Measurements from ENCODE around the gene QRICH1. TPM values are rescaled to one million over a fixed set of nuclear protein-coding genes. Genes with fewer than 3 reads are reported as not detected.
A peak's percentile ranks its signal among the peaks of the same experiment; 100 is the strongest.

Gene QRICH1
- total RNA-seq, 2 donors from 2014 or later: 196 to 206 TPM

GRCh38 chr3:49104427-49105291 lies 10.8 kb upstream of the QRICH1 start, which contains the start of gene QARS1:
Gene QARS1, minus strand, starts transcription at chr3:49104757. Its CDS starts 24 bp downstream, at chr3:49104733.
- DNase-seq (peak; percentile 77 to 81 (median 79)), ATAC-seq (peak; percentile 99)
- no peaks in the 10 kb centered on the region for H3K27me3 Mint-ChIP-seq
- peaks cover 6% of the 10 kb centered on the region for H3K36me3 Mint-ChIP-seq (ENCODE audit: low read depth)
- peaks cover 30% of the 10 kb centered on the region for H3K4me1 Mint-ChIP-seq
- peak within 1 kb of the TSS; percentile 96 for H3K4me3 Mint-ChIP-seq
- H3K27ac Mint-ChIP-seq: peak within 1 kb of the TSS; percentile 96
- no peaks in the 10 kb centered on the region for H3K9me3 ChIP-seq (ENCODE audit: control insufficient read depth, low read length, poor library complexity, severe bottlenecking)

DNA sequence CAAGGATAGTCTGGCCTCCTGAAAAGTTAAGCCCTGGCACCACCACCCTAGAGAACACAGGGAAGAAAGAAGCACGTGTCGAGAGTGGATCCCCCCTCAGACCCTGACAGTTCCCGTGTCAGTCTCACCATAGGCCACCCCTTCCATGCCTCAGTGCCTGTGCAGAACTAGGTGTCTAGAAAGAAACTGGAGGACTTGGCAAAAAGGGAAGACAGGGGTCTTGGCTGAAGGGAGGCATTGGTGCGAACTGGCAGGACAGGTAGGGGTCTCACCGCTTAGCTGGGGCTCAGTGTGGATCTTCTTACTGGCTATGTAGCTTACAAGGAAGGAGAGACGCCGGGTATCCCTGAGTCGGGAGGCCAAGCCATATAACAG lies 10.2 kb upstream of the QRICH1 start:
- Mint-ChIP-seq H3K4me3 (peak overlapping the region; percentile 96), H3K27me3 (no peaks in the 10 kb centered on the region), H3K4me1 (peaks cover 28% of the 10 kb centered on the region), H3K36me3 (ENCODE audit: low read depth) (peaks cover 3% of the 10 kb centered on the region), H3K27ac (peak overlapping the region; percentile 96)
- ATAC-seq (no peak), DNase-seq (no peak)
- H3K9me3 ChIP-seq (ENCODE audit: control insufficient read depth, low read length, poor library complexity, severe bottlenecking): no peaks in the 10 kb centered on the region

- H3K9me3 ChIP-seq (ENCODE audit: control insufficient read depth, low read length, poor library complexity, severe bottlenecking): no peaks in the 10 kb centered on the region
- H3K4me1 Mint-ChIP-seq: peaks cover 24% of the 10 kb centered on the region
- no peak overlapping the region for H3K27ac Mint-ChIP-seq
- H3K4me3 Mint-ChIP-seq: no peak overlapping the region
- H3K27me3 Mint-ChIP-seq: no peaks in the 10 kb centered on the region
- ATAC-seq: no peak
- H3K36me3 Mint-ChIP-seq (ENCODE audit: low read depth): peaks cover 3% of the 10 kb centered on the region
- no peak for DNase-seq
Measured at GRCh38 chr3:49100046-49100615, 6.3 kb upstream of the QRICH1 start.

- Mint-ChIP-seq H3K4me1 (peaks cover 21% of the 10 kb centered on the region), H3K4me3 (no peak overlapping the region), H3K36me3 (ENCODE audit: low read depth) (peaks cover 3% of the 10 kb centered on the region), H3K27me3 (no peaks in the 10 kb centered on the region), H3K27ac (no peak overlapping the region)
- DNase-seq (no peak), ATAC-seq (no peak)
- H3K9me3 ChIP-seq (ENCODE audit: control insufficient read depth, low read length, poor library complexity, severe bottlenecking): no peaks in the 10 kb centered on the region
Measured at GRCh38 chr3:49098910-49099630, 5.2 kb upstream of the QRICH1 start.

DNA sequence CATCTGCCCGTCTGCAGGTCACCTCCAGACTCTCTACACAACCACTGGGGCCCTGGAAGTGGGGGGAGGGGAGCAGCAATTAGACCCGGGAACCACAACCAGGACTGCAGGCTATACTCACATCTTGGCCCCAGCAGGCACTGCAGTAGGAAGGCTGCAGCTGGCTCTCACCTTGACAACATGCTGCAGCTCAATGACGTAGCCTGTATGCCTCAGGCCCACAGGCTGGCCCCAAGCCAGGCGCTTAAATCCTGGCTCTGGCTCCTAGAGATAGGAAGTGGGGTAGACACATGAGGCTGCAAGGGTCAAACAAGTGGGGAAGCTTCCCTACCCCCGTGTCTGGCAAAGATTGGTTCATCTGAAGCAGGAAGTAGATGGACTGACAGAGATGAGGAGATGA lies 4.6 kb upstream of the QRICH1 start:
- no peaks in the 10 kb centered on the region for H3K9me3 ChIP-seq (ENCODE audit: control insufficient read depth, low read length, poor library complexity, severe bottlenecking)
- Mint-ChIP-seq H3K27ac (no peak overlapping the region), H3K36me3 (ENCODE audit: low read depth) (peaks cover 6% of the 10 kb centered on the region)

GRCh38 chr3:49092938-49093852 lies 676 bp downstream of the QRICH1 start:
- H3K4me1 Mint-ChIP-seq: peaks cover 33% of the 10 kb centered on the region
- H3K27ac Mint-ChIP-seq: peak overlapping the region; percentile 96
- H3K4me3 Mint-ChIP-seq: peak overlapping the region; percentile 98
- no peaks in the 10 kb centered on the region for H3K9me3 ChIP-seq (ENCODE audit: control insufficient read depth, low read length, poor library complexity, severe bottlenecking)
- no peaks in the 10 kb centered on the region for H3K27me3 Mint-ChIP-seq
- peaks cover 3% of the 10 kb centered on the region for H3K36me3 Mint-ChIP-seq (ENCODE audit: low read depth)
- DNase-seq (peak; percentile 69 to 72 (median 71)), ATAC-seq (peak; percentile 39)

More for the DNA sequence above, 4.6 kb upstream of the QRICH1 start:
- peaks cover 16% of the 10 kb centered on the region for H3K4me1 Mint-ChIP-seq
- no peak for DNase-seq
- H3K4me3 Mint-ChIP-seq: no peak overlapping the region
- H3K27me3 Mint-ChIP-seq: no peaks in the 10 kb centered on the region
- ATAC-seq: no peak

- Mint-ChIP-seq H3K27me3 (no peaks in the 10 kb centered on the region), H3K4me1 (peaks cover 8% of the 10 kb centered on the region), H3K4me3 (no peak overlapping the region), H3K36me3 (ENCODE audit: low read depth) (no peaks in the 10 kb centered on the region), H3K27ac (no peak overlapping the region)
- ATAC-seq (no peak), DNase-seq (no peak)
- H3K9me3 ChIP-seq (ENCODE audit: control insufficient read depth, low read length, poor library complexity, severe bottlenecking): no peaks in the 10 kb centered on the region
Measured at GRCh38 chr3:49081429-49081828, 12.4 kb downstream of the QRICH1 start.

DNA sequence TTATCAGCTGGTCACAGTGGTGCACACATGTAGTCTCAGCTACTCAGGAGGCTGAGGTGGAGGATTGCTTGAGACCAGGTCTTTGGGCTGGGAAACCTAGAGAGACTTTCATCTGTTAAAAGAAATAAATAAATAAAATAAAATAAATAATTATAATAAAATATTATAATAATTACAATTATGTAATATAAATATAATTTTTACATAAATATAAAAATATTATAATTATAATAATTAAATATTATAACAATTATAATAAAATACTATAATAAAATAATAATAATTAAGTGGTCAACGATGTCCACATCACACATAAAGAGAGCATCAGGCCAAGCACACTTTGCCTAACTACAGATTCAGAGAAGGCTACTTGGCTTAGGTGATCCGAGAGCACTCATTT lies 14.6 kb downstream of the QRICH1 start:
- Mint-ChIP-seq H3K27ac (peak overlapping the region; percentile 65), H3K27me3 (no peaks in the 10 kb centered on the region), H3K36me3 (ENCODE audit: low read depth) (no peaks in the 10 kb centered on the region), H3K4me1 (peaks cover 5% of the 10 kb centered on the region), H3K4me3 (no peak overlapping the region)
- H3K9me3 ChIP-seq (ENCODE audit: control insufficient read depth, low read length, poor library complexity, severe bottlenecking): no peaks in the 10 kb centered on the region
- DNase-seq: no peak
- no peak for ATAC-seq

DNA sequence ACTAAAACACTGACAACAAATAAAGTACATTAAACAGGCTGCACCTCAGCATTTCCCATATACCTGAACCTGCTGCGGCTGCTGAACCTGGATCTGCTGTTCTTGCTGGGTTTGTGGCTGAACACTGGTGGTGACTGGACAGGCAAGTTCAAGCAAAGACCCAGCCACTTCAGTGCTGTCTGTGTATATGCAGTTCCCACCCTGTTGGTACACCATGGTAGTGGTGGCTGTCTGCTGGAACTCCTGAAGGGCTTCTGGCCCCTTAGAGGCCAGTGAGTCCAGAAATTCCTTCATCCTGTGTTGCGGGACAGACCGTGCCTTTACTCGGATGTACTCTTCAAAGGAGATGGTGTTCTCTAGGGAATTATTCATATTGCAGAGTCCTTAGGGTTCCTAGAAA lies 17.2 kb downstream of the QRICH1 start:
- Mint-ChIP-seq H3K27me3 (no peaks in the 10 kb centered on the region), H3K27ac (no peak overlapping the region), H3K4me3 (no peak overlapping the region), H3K4me1 (peaks cover 8% of the 10 kb centered on the region), H3K36me3 (ENCODE audit: low read depth) (peaks cover 2% of the 10 kb centered on the region)
- H3K9me3 ChIP-seq (ENCODE audit: control insufficient read depth, low read length, poor library complexity, severe bottlenecking): no peaks in the 10 kb centered on the region
- ATAC-seq (no peak), DNase-seq (no peak)

DNA sequence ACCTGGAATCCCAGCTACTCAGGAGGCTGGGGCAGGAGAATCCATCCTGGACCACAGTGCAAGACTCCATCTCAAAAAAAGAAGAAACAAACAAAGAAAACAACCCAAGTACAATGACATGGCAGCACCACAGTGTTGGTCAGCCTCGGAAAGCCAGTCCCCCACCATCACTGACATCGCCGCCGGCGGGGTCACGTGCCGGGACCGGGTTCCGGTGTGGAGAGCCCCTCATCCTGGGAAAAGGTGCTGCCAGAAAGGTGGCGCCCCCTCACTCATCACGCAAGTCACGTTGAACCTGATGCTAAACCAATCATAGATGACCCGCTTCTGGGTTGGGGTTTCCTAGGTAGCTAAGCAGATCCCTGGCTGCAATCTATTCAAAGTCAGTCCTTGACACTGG lies 17.8 kb downstream of the QRICH1 start:
- DNase-seq (no peak), ATAC-seq (no peak)
- no peaks in the 10 kb centered on the region for H3K9me3 ChIP-seq (ENCODE audit: control insufficient read depth, low read length, poor library complexity, severe bottlenecking)
- H3K27ac Mint-ChIP-seq: no peak overlapping the region
- H3K36me3 Mint-ChIP-seq (ENCODE audit: low read depth): peaks cover 2% of the 10 kb centered on the region
- H3K27me3 Mint-ChIP-seq: no peaks in the 10 kb centered on the region
- peaks cover 6% of the 10 kb centered on the region for H3K4me1 Mint-ChIP-seq
- H3K4me3 Mint-ChIP-seq: no peak overlapping the region

DNA sequence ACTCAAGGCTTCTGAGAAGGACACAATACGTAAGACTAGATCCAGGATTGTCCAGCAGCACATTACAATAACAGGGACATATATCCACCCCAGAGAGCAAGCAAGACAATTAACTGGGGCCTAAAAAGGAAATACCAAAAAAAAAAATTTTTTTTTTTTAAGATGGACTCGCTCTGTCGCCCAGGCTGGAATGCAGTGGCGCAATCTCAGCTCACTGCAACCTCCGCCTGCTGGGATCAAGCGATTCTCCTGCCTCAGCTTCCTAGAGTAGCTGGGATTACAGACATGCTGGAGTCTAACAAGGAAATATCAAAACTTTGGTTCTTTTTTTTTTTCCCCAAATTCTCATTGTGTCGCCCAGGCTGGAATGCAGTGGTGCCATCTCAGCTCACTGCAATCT lies 35.9 kb downstream of the QRICH1 start:
- H3K27me3 Mint-ChIP-seq: no peaks in the 10 kb centered on the region
- H3K9me3 ChIP-seq (ENCODE audit: control insufficient read depth, low read length, poor library complexity, severe bottlenecking): no peaks in the 10 kb centered on the region
- DNase-seq (no peak), ATAC-seq (no peak)
- H3K4me1 Mint-ChIP-seq: peaks cover 3% of the 10 kb centered on the region
- no peak overlapping the region for H3K27ac Mint-ChIP-seq
- no peaks in the 10 kb centered on the region for H3K36me3 Mint-ChIP-seq (ENCODE audit: low read depth)
- no peak overlapping the region for H3K4me3 Mint-ChIP-seq

GRCh38 chr3:49057268-49057667 lies 36.6 kb downstream of the QRICH1 start:
- ATAC-seq (no peak), DNase-seq (no peak)
- H3K4me1 Mint-ChIP-seq: peaks cover 6% of the 10 kb centered on the region
- H3K4me3 Mint-ChIP-seq: no peak overlapping the region
- no peaks in the 10 kb centered on the region for H3K27me3 Mint-ChIP-seq
- no peak overlapping the region for H3K27ac Mint-ChIP-seq
- no peaks in the 10 kb centered on the region for H3K9me3 ChIP-seq (ENCODE audit: control insufficient read depth, low read length, poor library complexity, severe bottlenecking)
- peaks cover under 1% of the 10 kb centered on the region for H3K36me3 Mint-ChIP-seq (ENCODE audit: low read depth)

Measured in T-helper 17 cell (primary cell).